AG09319 (cell line): Measurements from ENCODE around the gene NBPF20.
"Not testable (repeated sequence)": the region's sequence is repeated elsewhere in the genome, so short reads cannot be mapped to it uniquely, and the experiment has no call there.

ENCODE experiments used
- DNase-seq: peaks from one replicate; pipeline ENCODE4 v3.0.0-alpha.2; 2010; ENCODE audit warnings: low read depth; ENCODE audit errors: extremely low read depth
- CTCF ChIP-seq: IDR thresholded peaks from 2 replicates; pipeline ENCODE4 v1.5.1; 2011; ENCODE audit warnings: low read depth, mild to moderate bottlenecking, inconsistent platforms, low read length, moderate library complexity

Gene NBPF20

GRCh38 chr1:145425436-145426029 is at the start of gene NBPF20:
Gene NBPF20, minus strand, starts transcription at chr1:145425603. Its CDS starts 20,331 bp downstream, at chr1:145405272.
- TF ChIP-seq CTCF = no peak
- no peak for DNase-seq

GRCh38 chr1:145474837-145475368 is 49.5 kb upstream of the NBPF20 start:
- not testable (repeated sequence) for DNase-seq

GRCh38 chr1:145472731-145473130 is 47.3 kb upstream of the NBPF20 start:
- not testable (repeated sequence) for DNase-seq

- DNase-seq = not testable (repeated sequence)
Observed at GRCh38 chr1:145471365-145471764, 46.0 kb upstream of the NBPF20 start.

GRCh38 chr1:145465405-145466144 is 40.2 kb upstream of the NBPF20 start:
- peak; percentile 46 for DNase-seq

- not testable (repeated sequence) for DNase-seq
Observed at GRCh38 chr1:145464708-145465336, 39.4 kb upstream of the NBPF20 start.

GRCh38 chr1:145464017-145464416 is 38.6 kb upstream of the NBPF20 start:
- DNase-seq = not testable (repeated sequence)

GRCh38 chr1:145460684-145461083 is 35.3 kb upstream of the NBPF20 start:
- DNase-seq = not testable (repeated sequence)

- not testable (repeated sequence) for DNase-seq
Observed at GRCh38 chr1:145460048-145460447, 34.6 kb upstream of the NBPF20 start.

GRCh38 chr1:145459591-145459990 is 34.2 kb upstream of the NBPF20 start:
- not testable (repeated sequence) for DNase-seq

GRCh38 chr1:145459063-145459462 is 33.7 kb upstream of the NBPF20 start:
- not testable (repeated sequence) for DNase-seq

- DNase-seq = not testable (repeated sequence)
Observed at GRCh38 chr1:145454824-145455177, 29.4 kb upstream of the NBPF20 start.

- DNase-seq = not testable (repeated sequence)
Observed at GRCh38 chr1:145453873-145454823, 28.7 kb upstream of the NBPF20 start.

- not testable (repeated sequence) for DNase-seq
Observed at GRCh38 chr1:145452506-145452905, 27.1 kb upstream of the NBPF20 start.

- DNase-seq = not testable (repeated sequence)
Observed at GRCh38 chr1:145451914-145452313, 26.5 kb upstream of the NBPF20 start.

GRCh38 chr1:145445219-145445618 is 19.8 kb upstream of the NBPF20 start:
- not testable (repeated sequence) for DNase-seq

- DNase-seq = not testable (repeated sequence)
Observed at GRCh38 chr1:145442340-145442739, 16.9 kb upstream of the NBPF20 start.

- DNase-seq = not testable (repeated sequence)
Observed at GRCh38 chr1:145431363-145432256, 6.2 kb upstream of the NBPF20 start.
